ENCODE results near the gene CCT5.

The CCT5 gene

GRCh38 chr5:10297646-10298204 is 47.6 kb downstream of the CCT5 start:
- Histone ChIP-seq H3K27me3 (ENCODE audit: insufficient read depth, low read length) (peaks cover 3% of the 10 kb centered on the region; the same call in 1 of the 2 replicates), H3F3A (ENCODE audit: insufficient read depth, low read length) (no peaks in the 10 kb centered on the region), H3K36me3 (ENCODE audit: insufficient read depth, low read length) (no peaks in the 10 kb centered on the region)

GRCh38 chr5:10300246-10300645 is 50.2 kb downstream of the CCT5 start:
- no peak overlapping the region for H2AFZ ChIP-seq (ENCODE audit: low read length)
- no peaks in the 10 kb centered on the region for H3F3A ChIP-seq (ENCODE audit: insufficient read depth, low read length)
- H4K20me1 ChIP-seq (ENCODE audit: insufficient read depth, low read length): no peaks in the 10 kb centered on the region
- H3K79me2 ChIP-seq (ENCODE audit: insufficient read depth, low read length): no peaks in the 10 kb centered on the region
- TF ChIP-seq EZH2 (IDR thresholded peaks at IDR 0.05; ENCODE audit: borderline replicate concordance, low read length) (no peak), CTCF (IDR thresholded peaks at IDR 0.05; ENCODE audit: low read length) (no peak)
- H3K4me3 ChIP-seq (ENCODE audit: low read depth, low read length, poor library complexity, severe bottlenecking): no peak overlapping the region
- no peaks in the 10 kb centered on the region for H3K4me1 ChIP-seq (ENCODE audit: insufficient read depth, low read length, severe bottlenecking)
- no peaks in the 10 kb centered on the region for H3K9me3 ChIP-seq (ENCODE audit: low read length)
- no peaks in the 10 kb centered on the region for H3K36me3 ChIP-seq (ENCODE audit: insufficient read depth, low read length)
- no peak overlapping the region for H3K9ac ChIP-seq (ENCODE audit: low read length)
- no peaks in the 10 kb centered on the region for H3K9me2 ChIP-seq (ENCODE audit: low read depth, low read length)
- no peak overlapping the region for H3K27ac ChIP-seq (ENCODE audit: low read depth, low read length, poor library complexity, severe bottlenecking)
- no peaks in the 10 kb centered on the region; the same call in 1 of the 2 replicates for H3K27me3 ChIP-seq (ENCODE audit: insufficient read depth, low read length)
- H3K4me2 ChIP-seq (ENCODE audit: low read length): no peak overlapping the region

More at GRCh38 chr5:10297646-10298204, 47.6 kb downstream of the CCT5 start:
- Histone ChIP-seq H3K4me1 (ENCODE audit: insufficient read depth, low read length, severe bottlenecking) (no peaks in the 10 kb centered on the region), H3K4me2 (ENCODE audit: low read length) (no peak overlapping the region), H3K4me3 (ENCODE audit: low read depth, low read length, poor library complexity, severe bottlenecking) (no peak overlapping the region), H3K9me3 (ENCODE audit: low read length) (no peaks in the 10 kb centered on the region), H3K79me2 (ENCODE audit: insufficient read depth, low read length) (no peaks in the 10 kb centered on the region), H3K27ac (ENCODE audit: low read depth, low read length, poor library complexity, severe bottlenecking) (no peak overlapping the region), H4K20me1 (ENCODE audit: insufficient read depth, low read length) (no peaks in the 10 kb centered on the region), H2AFZ (ENCODE audit: low read length) (no peak overlapping the region), H3K9ac (ENCODE audit: low read length) (no peak overlapping the region), H3K9me2 (ENCODE audit: low read depth, low read length) (no peaks in the 10 kb centered on the region)
- TF ChIP-seq CTCF (IDR thresholded peaks at IDR 0.05; ENCODE audit: low read length) (no peak), EZH2 (IDR thresholded peaks at IDR 0.05; ENCODE audit: borderline replicate concordance, low read length) (no peak)

- Histone ChIP-seq H3K9me2 (ENCODE audit: low read depth, low read length) (no peaks in the 10 kb centered on the region), H3K27ac (ENCODE audit: low read depth, low read length, poor library complexity, severe bottlenecking) (no peak overlapping the region), H4K20me1 (ENCODE audit: insufficient read depth, low read length) (no peaks in the 10 kb centered on the region), H3K36me3 (ENCODE audit: insufficient read depth, low read length) (no peaks in the 10 kb centered on the region), H2AFZ (ENCODE audit: low read length) (no peak overlapping the region), H3F3A (ENCODE audit: insufficient read depth, low read length) (no peaks in the 10 kb centered on the region), H3K4me3 (ENCODE audit: low read depth, low read length, poor library complexity, severe bottlenecking) (no peak overlapping the region), H3K9me3 (ENCODE audit: low read length) (no peaks in the 10 kb centered on the region), H3K4me2 (ENCODE audit: low read length) (no peak overlapping the region), H3K79me2 (ENCODE audit: insufficient read depth, low read length) (no peaks in the 10 kb centered on the region), H3K27me3 (ENCODE audit: insufficient read depth, low read length) (no peaks in the 10 kb centered on the region; the same call in 1 of the 2 replicates), H3K9ac (ENCODE audit: low read length) (no peak overlapping the region), H3K4me1 (ENCODE audit: insufficient read depth, low read length, severe bottlenecking) (no peaks in the 10 kb centered on the region)
- no peak for TF ChIP-seq EZH2 (IDR thresholded peaks at IDR 0.05; ENCODE audit: borderline replicate concordance, low read length)
- TF ChIP-seq CTCF (IDR thresholded peaks at IDR 0.05; ENCODE audit: low read length): no peak
These were observed 51.2 kb downstream of the CCT5 start for GRCh38 chr5:10301266-10301665.

Data from OCI-LY1 (cell line).